GM18951 (cell line): Measurements from ENCODE around the gene LEUTX.

Experiments
- POLR2A ChIP-seq: IDR thresholded peaks from 4 replicates; pipeline ENCODE4 v1.6.1; 2011; ENCODE audit warnings: mild to moderate bottlenecking; ENCODE audit not compliant: insufficient read length, insufficient read depth; ENCODE audit errors: extremely low read depth
- in situ Hi-C: fragments of 300-500 bp; cut with MboI; formaldehyde crosslinking; loops from one replicate; pipeline ENCODE4 v1.12.0; 2022; ENCODE audit warnings: low sequenced_read_pairs, mixed read lengths, inconsistent platforms; ENCODE audit not compliant: unreplicated experiment

The LEUTX gene

DNA sequence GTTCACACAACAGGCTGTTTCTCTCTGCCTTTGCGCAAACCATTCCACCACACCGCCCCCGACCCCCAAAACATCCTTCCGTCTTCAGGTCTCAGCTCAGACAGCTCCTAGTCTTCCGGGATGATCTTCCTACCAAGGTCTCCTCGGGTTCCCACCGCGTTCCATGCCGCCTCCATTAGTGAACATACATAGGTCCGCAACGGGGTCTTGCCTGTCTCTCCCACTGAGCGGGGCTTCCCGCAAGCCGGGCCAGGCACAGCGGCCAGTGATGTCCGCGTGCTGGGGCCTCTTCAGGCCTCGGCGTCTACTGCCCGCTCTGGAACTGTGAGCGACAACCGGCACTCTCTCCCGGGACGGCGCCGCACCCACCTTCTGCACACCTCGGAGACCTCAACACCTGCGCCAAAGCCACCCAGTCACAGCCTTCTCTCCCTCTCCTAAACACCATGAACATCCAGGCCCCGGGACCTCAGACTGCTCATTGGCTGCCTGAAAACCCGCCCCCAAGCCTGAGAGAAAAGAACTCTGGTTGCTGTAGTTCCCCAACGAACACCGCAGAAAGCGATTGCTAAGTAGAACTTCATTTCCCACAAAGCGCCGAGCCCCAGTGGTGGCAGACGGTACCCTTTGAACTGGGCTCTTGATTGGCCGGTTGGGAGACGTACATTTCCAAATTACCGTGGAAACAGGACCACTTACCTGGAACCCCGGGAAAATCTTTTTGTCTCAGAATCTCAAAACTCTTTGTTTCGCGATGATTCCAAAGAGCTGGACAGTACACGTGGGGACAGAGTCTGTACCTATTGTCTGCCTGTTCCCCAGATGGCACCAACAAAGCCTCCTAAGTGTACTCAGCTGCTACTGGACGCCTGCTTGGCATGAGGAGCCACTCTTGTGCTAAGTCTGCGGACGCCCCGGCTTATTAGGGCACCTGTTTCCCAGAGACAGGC, 45.8 kb downstream of the LEUTX start:
- TF ChIP-seq POLR2A = peak; percentile 50

GRCh38 chr19:39825093-39825463, 46.4 kb downstream of the LEUTX start:
- in situ Hi-C loops = no loop called here
- TF ChIP-seq POLR2A = no peak

More for the DNA sequence above, 45.8 kb downstream of the LEUTX start:
- in situ Hi-C loops = no loop called here

GRCh38 chr19:39825531-39826076, 47.0 kb downstream of the LEUTX start:
- in situ Hi-C loops = no loop called here
- TF ChIP-seq POLR2A = no peak

DNA sequence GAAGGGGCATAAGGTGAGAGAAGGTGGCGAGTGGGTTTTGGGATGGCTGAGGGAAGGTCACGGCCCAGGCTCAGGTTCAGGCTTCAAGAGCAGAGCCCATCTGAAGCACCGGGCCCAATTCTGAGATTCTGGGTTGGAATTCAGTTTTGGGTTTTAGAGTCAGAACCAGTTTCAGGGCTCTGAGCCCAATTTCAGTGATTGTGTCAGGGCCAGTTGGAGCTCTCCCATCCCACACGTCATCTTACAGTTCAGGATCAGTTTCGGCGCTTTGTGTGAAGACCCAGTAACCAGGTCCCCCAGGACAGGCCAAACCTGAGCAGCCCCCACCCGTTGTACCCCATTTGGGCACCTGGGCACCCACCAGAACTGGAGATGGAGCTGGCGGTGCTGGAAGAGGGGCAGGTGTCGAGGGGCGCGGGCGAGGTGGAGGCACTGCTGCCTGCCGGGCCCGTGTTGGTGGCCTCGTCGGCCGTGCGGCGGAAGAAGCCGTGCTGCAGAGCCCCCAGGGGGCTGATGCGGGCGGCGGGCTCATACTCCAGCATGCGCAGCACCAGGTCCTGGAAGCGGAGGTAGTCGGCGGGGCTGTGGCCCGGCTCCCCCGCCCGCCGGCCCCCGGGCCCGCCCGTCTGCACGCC, 47.8 kb downstream of the LEUTX start:
- in situ Hi-C loops = no loop called here
- TF ChIP-seq POLR2A = no peak

DNA sequence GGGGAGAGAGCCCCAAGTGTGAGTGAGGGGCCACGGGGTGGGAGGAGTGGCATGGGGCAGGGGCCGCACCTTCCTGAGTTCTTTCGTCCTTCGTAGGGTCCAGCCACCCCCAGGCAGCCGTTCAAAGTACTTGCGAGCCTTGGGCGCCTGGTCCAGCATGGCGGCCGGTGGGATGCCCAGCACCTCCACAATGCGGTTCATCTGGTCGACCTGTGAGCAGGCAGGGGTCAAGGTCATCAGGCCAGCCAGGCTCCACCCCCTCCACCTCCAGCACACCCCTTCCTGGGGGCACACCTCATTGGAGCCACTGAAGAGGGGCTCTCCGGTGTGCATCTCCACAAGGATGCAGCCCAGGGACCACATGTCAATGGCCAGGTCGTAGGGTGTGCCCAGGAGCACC, 48.6 kb downstream of the LEUTX start:
- no peak for TF ChIP-seq POLR2A
- in situ Hi-C loops = no loop called here

- no peak for TF ChIP-seq POLR2A
Observed at GRCh38 chr19:39828015-39828653, 49.5 kb downstream of the LEUTX start.

GRCh38 chr19:39828654-39829032, 50.0 kb downstream of the LEUTX start:
- TF ChIP-seq POLR2A = no peak
- in situ Hi-C loops = no loop called here

More at GRCh38 chr19:39828015-39828653, 49.5 kb downstream of the LEUTX start:
- in situ Hi-C loops = no loop called here

GRCh38 chr19:39829702-39830275, 51.1 kb downstream of the LEUTX start:
- in situ Hi-C loops = no loop called here

DNA sequence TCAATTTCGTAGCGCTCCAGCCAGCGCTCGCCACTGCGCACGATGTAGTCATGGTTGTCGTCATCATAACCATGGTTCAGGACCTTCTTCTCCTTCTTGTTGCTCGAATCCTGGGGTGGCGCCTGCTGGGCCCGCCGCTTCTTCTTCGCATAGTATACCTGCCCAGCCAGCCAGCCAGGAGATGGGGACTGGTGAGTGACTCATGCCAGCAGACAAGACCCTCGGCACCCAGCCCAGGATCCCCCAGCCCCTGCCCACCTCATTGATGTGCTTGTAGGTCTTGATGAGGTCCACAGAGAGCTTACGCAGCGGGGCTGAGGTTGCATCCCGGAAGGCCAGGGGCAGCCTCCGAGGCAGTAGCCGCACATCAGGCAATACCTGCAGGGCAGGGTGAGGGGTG, 51.8 kb downstream of the LEUTX start:
- no peak for TF ChIP-seq POLR2A
- in situ Hi-C loops = no loop called here

More at GRCh38 chr19:39829702-39830275, 51.1 kb downstream of the LEUTX start:
- TF ChIP-seq POLR2A = no peak

GRCh38 chr19:39830847-39831246, 52.2 kb downstream of the LEUTX start:
- no peak for TF ChIP-seq POLR2A
- in situ Hi-C loops = no loop called here

DNA sequence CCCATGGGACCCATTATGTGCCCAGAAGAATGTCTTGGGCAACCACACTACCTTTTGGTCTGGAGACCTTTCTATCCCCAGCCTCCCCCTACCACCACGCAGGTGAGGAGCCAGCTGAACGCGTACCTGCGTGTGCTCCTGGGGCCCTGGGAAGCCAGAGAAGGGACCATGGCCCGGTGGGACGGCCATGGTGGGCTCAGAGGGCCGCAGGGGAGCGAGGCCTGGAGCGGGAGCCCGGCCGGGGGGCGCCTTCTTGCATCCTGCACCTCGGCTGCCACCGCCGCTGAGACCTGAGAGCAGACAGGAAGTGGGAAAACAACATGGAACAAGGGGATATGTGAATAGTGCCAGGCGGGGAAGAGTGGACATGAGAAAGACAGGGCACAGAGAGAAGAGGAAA, 53.0 kb downstream of the LEUTX start:
- in situ Hi-C loops = no loop called here
- TF ChIP-seq POLR2A = no peak

GRCh38 chr19:39832341-39833083, 53.9 kb downstream of the LEUTX start:
- no peak for TF ChIP-seq POLR2A
- in situ Hi-C loops = no loop called here
